ENCODE data around the gene TRMO. TPM values are rescaled to one million over a fixed set of nuclear protein-coding genes. Genes with fewer than 3 reads are reported as not detected.

The TRMO gene
- total and polyA plus RNA-seq, 2 of the 8 experiments (the other 6 are each of a cell fraction or from before 2014, with no cell fraction given): 4.6 to 5.6 TPM

DNA sequence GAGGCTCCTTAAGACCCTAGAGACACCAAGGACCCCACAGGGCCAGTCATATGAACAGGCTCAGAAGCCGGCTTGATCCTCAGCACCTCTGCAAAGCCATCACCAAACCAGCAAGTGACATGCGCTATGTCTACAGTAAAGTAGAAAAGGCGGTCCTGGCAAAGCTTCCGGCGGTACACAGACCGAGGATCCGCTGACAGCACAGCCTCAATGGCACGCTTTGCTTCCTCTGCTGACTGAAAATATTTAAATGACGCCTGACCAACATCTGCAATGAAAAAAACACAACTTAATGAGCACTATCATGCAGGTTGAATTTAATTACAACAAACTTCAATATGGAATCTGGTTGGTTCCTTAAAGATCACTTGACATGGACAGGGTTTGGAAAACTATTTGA, 17.6 kb downstream of the TRMO start (continued):
- no peak for TF ChIP-seq ASH2L (IDR thresholded peaks at IDR 0.05; ENCODE audit: low read length)
- TF ChIP-seq KDM1A (IDR thresholded peaks at IDR 0.05; ENCODE audit: borderline replicate concordance, low read length): no peak
- TF ChIP-seq CBX5 (IDR thresholded peaks at IDR 0.05; ENCODE audit: low read depth, low read length): no peak
- TF ChIP-seq TCF12 (IDR thresholded peaks at IDR 0.05; ENCODE audit: low read depth, low read length): no peak
- TF ChIP-seq, protein P1, sequence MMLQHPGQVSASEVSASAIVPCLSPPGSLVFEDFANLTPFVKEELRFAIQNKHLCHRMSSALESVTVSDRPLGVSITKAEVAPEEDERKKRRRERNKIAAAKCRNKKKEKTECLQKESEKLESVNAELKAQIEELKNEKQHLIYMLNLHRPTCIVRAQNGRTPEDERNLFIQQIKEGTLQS (IDR thresholded peaks at IDR 0.05; ENCODE audit: insufficient read depth, low read depth, low read length): no peak
- no peak for TF ChIP-seq HDAC6 (IDR thresholded peaks at IDR 0.05; ENCODE audit: low read depth, low read length)

Measured in H1 (cell line).